Lung (tissue), 12 donors: ENCODE measurements around the gene CDK5R1. TPM values are rescaled to one million over a fixed set of nuclear protein-coding genes. Genes with fewer than 3 reads are reported as not detected.

Experiments used
- ATAC-seq: fragments of 200-7000 bp; cut with Tn5 transposase; one replicate; pipeline ENCODE4 v1.9.1; 2020; ENCODE audit warnings: moderate number of reproducible peaks; ENCODE audit not compliant: insufficient read depth, low FRiP score
- DNase-seq, 3 donors: peaks; one replicate each; pipeline ENCODE4 v3.0.0-alpha.2; 2013 to 2017
- H3K27ac ChIP-seq, 2 donors: one replicate each; pipeline ENCODE4 v1.5.1; 2013; ENCODE audit warnings: mild to moderate bottlenecking in 2 of 2, moderate library complexity in 2 of 2, control low read depth in 1 of 2, inconsistent platforms in 1 of 2, low read depth in 1 of 2, low read length in 1 of 2
- H3K27me3 ChIP-seq, 3 donors: one replicate each; pipeline ENCODE4 v1.5.1; 2013; ENCODE audit warnings: low read length in 2 of 3; ENCODE audit not compliant: control insufficient read depth in 3 of 3, insufficient read depth in 3 of 3
- H3K36me3 ChIP-seq, 4 donors: one replicate each; pipeline ENCODE4 v1.5.1; 2013; ENCODE audit warnings: low read length in 4 of 4, mild to moderate bottlenecking in 1 of 4, moderate library complexity in 1 of 4; ENCODE audit not compliant: control insufficient read depth in 4 of 4, insufficient read depth in 4 of 4
- H3K4me1 ChIP-seq, 5 donors: one replicate each; pipeline ENCODE4 v1.5.1; 2013; ENCODE audit warnings: low read length in 5 of 5, mild to moderate bottlenecking in 2 of 5, moderate library complexity in 1 of 5; ENCODE audit not compliant: control insufficient read depth in 5 of 5, insufficient read depth in 5 of 5
- H3K4me3 ChIP-seq: one replicate; pipeline ENCODE4 v1.5.1; 2013; ENCODE audit warnings: mild to moderate bottlenecking, control low read depth, moderate library complexity
- H3K9ac ChIP-seq, 2 donors: one replicate each; pipeline ENCODE4 v1.5.1; 2013; ENCODE audit warnings: low read length in 2 of 2, control low read depth in 1 of 2; ENCODE audit not compliant: insufficient read depth in 1 of 2
- H3K9me3 ChIP-seq, 4 donors: one replicate each; pipeline ENCODE4 v1.5.1; 2013; ENCODE audit warnings: low read length in 3 of 4, mild to moderate bottlenecking in 1 of 4, moderate library complexity in 1 of 4; ENCODE audit not compliant: control insufficient read depth in 4 of 4, insufficient read depth in 3 of 4
- CTCF ChIP-seq: IDR thresholded peaks from 2 replicates; pipeline ENCODE4 v1.5.1; 2012; ENCODE audit warnings: mild to moderate bottlenecking; ENCODE audit errors: control extremely low read depth, extremely low read depth
- WGBS, 2 donors: extraction: QIAGEN DNeasy Blood & Tissue Kit; methylation state at CpG; one replicate each; pipeline ENCODE4 v1.1.7; 2013; 5-methylcytosine and 5-hydroxymethylcytosine counted together
- polyA plus RNA-seq, 2 donors: library from polyadenylated mRNA; stranded (reverse); fragments of 200-250 nt; gene quantifications; one replicate each; pipeline ENCODE4 v1.2.1, GENCODE V29; 2013
- total RNA-seq, 2 donors: library from RNA; depleted of rRNA in 1 of 2; stranded (reverse); fragments of >200 nt in 1 of 2; gene quantifications; one replicate each; pipeline ENCODE4 v1.2.1, GENCODE V29; 2014 to 2021
- donor health status: control.
- donor health status: control.
- donor health status: Bipolar disorder and iron deficiency.
- donor health status: healthy.
- donor health status: DM: yes; HTN: yes; CAD: no.

CDK5R1 gene
- total and polyA plus RNA-seq, 4 donors = 0.41 to 2.2 (median 1.4) TPM

GRCh38 chr17:32496395-32497073, 9.7 kb downstream of the CDK5R1 start:
- no peak for ATAC-seq
- no peak overlapping the region for H3K4me3 ChIP-seq
- no peaks in the 10 kb centered on the region for H3K27me3 ChIP-seq
- 89% methylated on average over 16 of the region's 16 CpGs for WGBS, 2 donors
- no peak for DNase-seq
- peaks cover 0 to 17% (median 6%) of the 10 kb centered on the region in 5 donors for H3K4me1 ChIP-seq
- no peak overlapping the region for H3K9ac ChIP-seq
- peak overlapping the region in 1 of 2 donors; percentile 29 for H3K27ac ChIP-seq
- H3K9me3 ChIP-seq = no peaks in the 10 kb centered on the region
- peaks cover 0 to 8% (median 1%) of the 10 kb centered on the region in 4 donors for H3K36me3 ChIP-seq
- no peak for TF ChIP-seq CTCF

GRCh38 chr17:32497431-32498205, 10.8 kb downstream of the CDK5R1 start:
- no peak for DNase-seq
- no peaks in the 10 kb centered on the region for H3K27me3 ChIP-seq
- no peak overlapping the region for H3K4me3 ChIP-seq
- no peaks in the 10 kb centered on the region for H3K9me3 ChIP-seq
- ATAC-seq = no peak
- peaks cover 0 to 17% (median 6%) of the 10 kb centered on the region in 5 donors for H3K4me1 ChIP-seq
- no peak overlapping the region for H3K27ac ChIP-seq
- H3K36me3 ChIP-seq = peaks cover 0 to 8% (median 0%) of the 10 kb centered on the region in 4 donors
- no peak for TF ChIP-seq CTCF
- WGBS, 2 donors = 85 to 87% methylated on average over 17 to 18 of the region's 18 CpGs
- H3K9ac ChIP-seq = no peak overlapping the region

GRCh38 chr17:32498391-32498790, 11.6 kb downstream of the CDK5R1 start:
- H3K27ac ChIP-seq = no peak overlapping the region

More at GRCh38 chr17:32498391-32498790, 11.6 kb downstream of the CDK5R1 start:
- TF ChIP-seq CTCF = no peak
- peaks cover 0 to 22% (median 9%) of the 10 kb centered on the region in 5 donors for H3K4me1 ChIP-seq
- H3K27me3 ChIP-seq = no peaks in the 10 kb centered on the region
- ATAC-seq = no peak
- H3K9me3 ChIP-seq = no peaks in the 10 kb centered on the region
- H3K9ac ChIP-seq = no peak overlapping the region
- DNase-seq = peak in 2 of 3 donors; percentile 32 to 35
- H3K4me3 ChIP-seq = no peak overlapping the region
- H3K36me3 ChIP-seq = peaks cover 0 to 8% (median 0%) of the 10 kb centered on the region in 4 donors
- 74 to 86% methylated on average over 9 of the region's 9 CpGs for WGBS, 2 donors
